Epithelial cell of esophagus (primary cell): ENCODE measurements around the gene C1orf210.

Experiments used
- DNase-seq: peaks from one replicate; pipeline ENCODE4 v3.0.0; 2010; ENCODE audit warnings: low read depth
- H3K4me3 ChIP-seq: 2 replicates; pipeline ENCODE4 v1.5.1; 2011; ENCODE audit warnings: mild to moderate bottlenecking, low read length, control low read depth
- CTCF ChIP-seq: IDR thresholded peaks from 2 replicates; pipeline ENCODE4 v1.5.1; 2011; ENCODE audit warnings: low read depth, mild to moderate bottlenecking, low read length, control low read depth, inconsistent platforms; ENCODE audit not compliant: insufficient read depth; ENCODE audit errors: missing control alignments

Gene C1orf210

DNA sequence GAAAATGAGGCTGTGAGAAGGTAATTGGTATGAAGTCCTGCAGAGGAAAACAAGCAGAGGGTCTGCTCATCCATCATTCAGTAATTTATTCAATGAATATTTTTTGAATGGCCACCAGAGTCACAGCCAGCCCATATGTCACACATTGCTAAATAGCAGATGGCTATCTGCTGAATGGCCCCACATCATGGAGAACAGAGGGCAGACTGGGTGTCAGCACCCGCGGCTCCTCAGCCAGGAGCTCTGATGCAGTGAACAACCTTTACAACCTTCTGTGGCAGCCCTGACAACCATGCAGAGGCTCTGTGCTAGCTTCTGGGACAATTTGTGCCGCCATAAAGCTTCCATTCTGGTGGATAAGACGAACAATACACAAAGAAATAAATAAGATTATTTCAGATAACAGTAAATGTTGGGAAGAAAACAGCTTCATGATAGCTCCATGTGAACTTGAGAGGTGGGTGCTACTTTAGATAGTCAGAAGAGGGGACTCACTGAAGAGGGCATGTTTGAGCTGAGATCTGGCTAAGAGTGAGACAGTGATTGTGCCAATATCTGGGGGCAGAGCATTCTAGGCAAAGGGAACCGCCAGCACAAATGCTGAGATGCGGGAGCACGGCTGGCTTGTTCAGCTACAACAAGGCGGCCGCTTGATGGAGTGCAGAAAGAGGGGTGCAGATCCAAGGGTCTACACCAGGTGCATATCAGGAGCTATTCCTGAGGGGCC is 2.8 kb upstream of the C1orf210 start:
- DNase-seq, result no peak
- TF ChIP-seq CTCF, result no peak
- H3K4me3 ChIP-seq, result no peak overlapping the region

DNA sequence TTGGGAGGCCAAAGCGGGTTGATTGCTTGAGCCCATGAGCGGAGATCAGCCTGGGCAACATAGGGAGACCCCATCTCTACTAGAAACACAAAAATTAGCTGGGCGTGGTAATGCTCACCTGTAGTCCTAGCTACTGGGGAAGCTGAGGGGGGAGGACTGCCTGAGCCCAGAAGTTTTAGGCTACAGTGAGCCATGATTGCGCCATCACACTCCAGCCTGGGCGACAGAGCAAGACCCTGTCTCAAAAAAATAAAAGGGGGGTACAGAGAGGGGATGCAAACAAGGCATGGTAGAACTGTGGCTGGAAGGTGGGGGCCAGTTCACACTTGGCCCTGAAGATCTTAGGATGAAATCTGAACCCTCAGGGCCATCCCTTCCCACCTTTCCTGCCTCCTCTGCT is 1.2 kb upstream of the C1orf210 start:
- DNase-seq, result no peak
- no peak for TF ChIP-seq CTCF
- no peak overlapping the region for H3K4me3 ChIP-seq

- TF ChIP-seq CTCF, result no peak
- DNase-seq, result no peak
- no peak overlapping the region for H3K4me3 ChIP-seq
Observed at GRCh38 chr1:43286115-43286514, 734 bp upstream of the C1orf210 start.

GRCh38 chr1:43284546-43285110 is 753 bp downstream of the C1orf210 start:
- no peak for DNase-seq
- H3K4me3 ChIP-seq, result peak overlapping the region; percentile 79
- TF ChIP-seq CTCF, result no peak

DNA sequence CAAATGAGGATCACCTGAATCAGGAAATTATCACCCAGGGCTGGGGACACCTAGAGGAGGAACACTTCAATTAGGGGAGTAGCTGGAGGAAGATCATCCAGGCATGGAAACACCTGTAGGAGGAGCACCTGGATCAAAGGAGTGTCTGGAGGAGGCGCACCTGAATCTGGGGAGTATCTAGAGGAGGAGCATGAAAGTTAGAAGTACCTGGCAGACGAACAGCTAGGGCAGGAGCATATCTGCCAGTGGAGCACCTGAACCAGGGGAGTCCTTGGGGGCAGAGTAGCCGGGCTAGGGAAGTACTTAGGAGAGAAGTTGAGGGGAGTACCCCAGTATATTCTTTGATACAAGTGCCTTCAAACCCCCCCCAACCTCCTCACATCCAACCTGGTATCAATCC is 1.3 kb downstream of the C1orf210 start:
- TF ChIP-seq CTCF, result no peak
- H3K4me3 ChIP-seq, result no peak overlapping the region
- DNase-seq, result no peak

DNA sequence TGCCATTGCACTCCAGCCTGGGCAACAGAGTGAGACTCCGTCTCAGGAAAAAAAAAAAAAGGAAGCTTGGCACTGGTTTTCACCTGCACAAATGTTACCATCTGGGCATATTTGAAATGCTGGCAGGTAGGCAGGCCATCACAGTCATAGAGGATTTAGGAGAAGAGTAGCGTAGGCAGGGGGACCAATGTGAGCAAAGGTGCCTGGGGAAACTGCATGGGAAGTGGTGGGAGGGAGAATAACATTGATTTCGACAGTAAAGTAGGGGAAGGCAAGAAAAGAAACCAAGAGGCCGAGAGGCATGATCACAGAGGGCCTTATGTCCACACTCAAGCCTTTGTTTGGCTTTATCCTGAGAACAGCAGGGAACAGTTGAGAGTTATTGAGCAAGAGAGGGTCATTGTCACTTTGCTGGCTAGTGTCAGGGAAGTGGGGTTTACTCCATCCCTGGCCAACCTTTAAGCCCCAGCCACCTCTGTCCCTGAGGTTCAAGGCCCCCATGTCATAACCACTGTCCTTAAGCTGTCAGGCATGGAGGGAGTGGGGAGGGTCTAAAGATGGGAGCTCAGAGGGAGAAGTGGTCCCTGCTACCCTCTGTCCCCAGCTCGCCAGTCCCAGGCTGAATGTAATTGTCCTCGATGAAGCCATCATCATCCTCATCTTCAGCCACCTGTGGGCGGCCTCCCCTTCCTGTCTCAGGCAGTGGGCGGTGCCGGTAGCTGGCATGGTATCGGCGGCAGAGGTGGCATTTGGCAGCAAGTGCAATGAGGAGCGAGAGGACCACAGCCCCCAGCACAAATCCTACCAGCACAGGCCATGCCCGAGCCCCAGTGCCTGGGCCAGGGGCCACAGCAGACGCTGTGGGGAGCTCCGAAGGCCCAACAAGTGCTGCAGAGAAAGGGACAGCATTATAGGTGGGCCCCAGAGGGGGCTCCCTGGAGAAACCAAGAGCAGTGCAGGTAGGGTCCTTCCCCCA is 2.9 kb downstream of the C1orf210 start:
- no peak for TF ChIP-seq CTCF
- DNase-seq, result no peak
- no peak overlapping the region for H3K4me3 ChIP-seq
